MM.1S (cell line): ENCODE measurements around the gene MAGI3.
"Not testable (repeated sequence)": the region's sequence is repeated elsewhere in the genome, so short reads cannot be mapped to it uniquely, and the experiment has no call there.

Experiments used
- DNase-seq: peaks from one replicate; pipeline ENCODE4 v3.0.0-alpha.2; 2015
- H2AFZ ChIP-seq: fragments of 300-600 bp; sonication (generic); 2 replicates; pipeline ENCODE4 v1.6.0; 2016; ENCODE audit warnings: antibody characterized with exemption, low read length
- H3F3A ChIP-seq: fragments of 300-600 bp; sonication (generic); 2 replicates; pipeline ENCODE4 v1.6.1; 2016; ENCODE audit warnings: mild to moderate bottlenecking, antibody characterized with exemption, low read length, moderate library complexity, mixed read lengths; ENCODE audit not compliant: insufficient read depth
- H3K27ac ChIP-seq: fragments of 300-600 bp; sonication (generic); 2 replicates; pipeline ENCODE4 v1.5.1; 2016; ENCODE audit warnings: mild to moderate bottlenecking, low read length
- H3K27me3 ChIP-seq: fragments of 300-600 bp; sonication (generic); replicated peaks from 2 replicates; pipeline ENCODE4 v1.6.0; 2016; ENCODE audit warnings: low read length; ENCODE audit not compliant: insufficient read depth
- H3K36me3 ChIP-seq: fragments of 300-600 bp; sonication (generic); replicated peaks from 2 replicates; pipeline ENCODE4 v1.6.1; 2016; ENCODE audit warnings: mild to moderate bottlenecking, low read length, mixed read lengths; ENCODE audit not compliant: insufficient read depth
- H3K4me1 ChIP-seq: fragments of 300-600 bp; sonication (generic); 2 replicates; pipeline ENCODE4 v1.6.1; 2016; ENCODE audit warnings: low read length, mixed read lengths
- H3K4me2 ChIP-seq: fragments of 300-600 bp; sonication (generic); 2 replicates; pipeline ENCODE4 v1.6.0; 2016; ENCODE audit warnings: low read depth, low read length
- H3K4me3 ChIP-seq: fragments of 300-600 bp; sonication (generic); 2 replicates; pipeline ENCODE4 v1.5.1; 2016; ENCODE audit warnings: low read length, mixed read lengths
- H3K79me2 ChIP-seq: fragments of 300-600 bp; sonication (generic); 2 replicates; pipeline ENCODE4 v1.6.1; 2016; ENCODE audit warnings: mixed run types, low read length, mixed read lengths
- H3K9ac ChIP-seq: fragments of 300-600 bp; sonication (generic); 2 replicates; pipeline ENCODE4 v1.6.1; 2016; ENCODE audit warnings: low read length, mixed read lengths
- H3K9me2 ChIP-seq: fragments of 300-600 bp; sonication (generic); replicated peaks from 2 replicates; pipeline ENCODE4 v1.6.1; 2016; ENCODE audit warnings: mild to moderate bottlenecking, low read length, mixed read lengths; ENCODE audit not compliant: insufficient read depth
- H3K9me3 ChIP-seq: fragments of 300-600 bp; sonication (generic); replicated peaks from 2 replicates; pipeline ENCODE4 v1.6.1; 2016; ENCODE audit warnings: mild to moderate bottlenecking, low read length, mixed read lengths; ENCODE audit not compliant: insufficient read depth
- H4K20me1 ChIP-seq: fragments of 300-600 bp; sonication (generic); 2 replicates; pipeline ENCODE4 v1.6.1; 2016; ENCODE audit warnings: mild to moderate bottlenecking, low read length, moderate library complexity, mixed read lengths; ENCODE audit not compliant: insufficient read depth
- CTCF ChIP-seq: fragments of 300-600 bp; sonication (generic); IDR thresholded peaks from 2 replicates; pipeline ENCODE4 v1.5.1; 2016; ENCODE audit warnings: antibody characterized with exemption, low read length, mixed read lengths
- EZH2 ChIP-seq: fragments of 300-600 bp; sonication (generic); optimal IDR thresholded peaks from 2 replicates; pipeline ENCODE3; 2017; ENCODE audit warnings: low read depth, mild to moderate bottlenecking, antibody characterized with exemption, low read length, mixed read lengths
- EZH2phosphoT487 ChIP-seq: fragments of 300-600 bp; sonication (generic); IDR thresholded peaks from 2 replicates; pipeline ENCODE4 v1.6.1; 2018; ENCODE audit warnings: antibody characterized with exemption, low read length

MAGI3 gene

DNA sequence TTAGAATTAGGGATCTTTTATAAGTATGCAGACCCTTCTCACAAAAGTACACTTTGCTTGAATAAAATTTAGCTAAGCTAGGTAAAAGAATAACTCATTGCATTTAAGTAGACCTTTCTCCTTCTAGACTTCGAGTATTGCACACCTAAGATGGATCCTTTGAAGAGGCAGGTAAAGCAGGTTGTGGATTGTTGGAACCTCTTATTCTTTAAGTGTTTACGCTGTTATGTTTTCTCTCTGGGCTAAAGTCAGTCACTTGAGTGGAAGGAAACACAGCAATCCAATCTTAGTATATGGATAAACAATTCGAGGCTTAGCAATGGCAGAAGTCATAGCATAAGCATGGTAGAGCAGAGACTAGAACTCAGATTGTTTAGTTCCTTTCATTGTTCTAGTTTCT is 11.4 kb downstream of the MAGI3 start:
- no peak overlapping the region for H3K9ac ChIP-seq
- H3K27me3 ChIP-seq, result no peaks in the 10 kb centered on the region
- TF ChIP-seq CTCF (no peak), EZH2 (no peak)
- H3K9me3 ChIP-seq, result no peaks in the 10 kb centered on the region
- no peak overlapping the region for H2AFZ ChIP-seq
- no peaks in the 10 kb centered on the region for H3K9me2 ChIP-seq
- H3K36me3 ChIP-seq, result no peaks in the 10 kb centered on the region
- no peaks in the 10 kb centered on the region for H4K20me1 ChIP-seq
- no peaks in the 10 kb centered on the region for H3F3A ChIP-seq
- H3K4me2 ChIP-seq, result no peak overlapping the region
- no peak overlapping the region for H3K27ac ChIP-seq
- H3K4me1 ChIP-seq, result no peaks in the 10 kb centered on the region
- DNase-seq, result no peak
- no peak overlapping the region for H3K4me3 ChIP-seq
- peaks cover 11% of the 10 kb centered on the region for H3K79me2 ChIP-seq

GRCh38 chr1:113403065-113403464 is 12.8 kb downstream of the MAGI3 start:
- no peaks in the 10 kb centered on the region for H3K36me3 ChIP-seq
- H4K20me1 ChIP-seq, result no peaks in the 10 kb centered on the region
- no peak overlapping the region for H3K4me3 ChIP-seq
- H3K27ac ChIP-seq, result no peak overlapping the region
- H3K9ac ChIP-seq, result no peak overlapping the region
- no peaks in the 10 kb centered on the region for H3K4me1 ChIP-seq
- no peak overlapping the region for H3K4me2 ChIP-seq
- DNase-seq, result no peak
- H3K27me3 ChIP-seq, result no peaks in the 10 kb centered on the region
- no peak for TF ChIP-seq EZH2phosphoT487
- TF ChIP-seq CTCF, result no peak
- TF ChIP-seq EZH2, result no peak
- no peak overlapping the region for H2AFZ ChIP-seq
- H3K79me2 ChIP-seq, result peaks cover 7% of the 10 kb centered on the region
- H3K9me2 ChIP-seq, result no peaks in the 10 kb centered on the region
- no peaks in the 10 kb centered on the region for H3K9me3 ChIP-seq
- no peaks in the 10 kb centered on the region for H3F3A ChIP-seq

DNA sequence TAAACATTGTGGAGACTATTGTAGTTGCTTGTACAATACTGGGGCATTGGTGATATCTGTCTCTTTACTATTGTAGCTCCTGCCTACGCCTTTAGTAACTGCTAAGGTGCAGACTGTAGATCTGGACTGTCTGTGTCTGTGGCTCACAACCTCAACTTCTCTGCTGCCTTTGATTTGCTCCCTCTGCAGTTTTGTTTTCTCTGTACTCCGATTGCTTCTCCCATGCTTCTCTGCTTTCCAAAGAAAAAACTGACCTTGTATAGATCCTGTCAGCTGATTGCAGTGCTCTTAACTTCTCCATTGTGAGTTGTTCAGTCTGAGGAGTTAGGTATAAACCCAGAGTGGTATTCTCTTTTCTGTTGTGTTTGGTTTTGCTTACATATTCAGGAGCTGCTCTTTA is 15.3 kb downstream of the MAGI3 start:
- Histone ChIP-seq H3K4me3 (no peak overlapping the region), H3K9me3 (no peaks in the 10 kb centered on the region), H3K79me2 (no peaks in the 10 kb centered on the region), H3K4me2 (no peak overlapping the region), H3K36me3 (no peaks in the 10 kb centered on the region), H3K9ac (no peak overlapping the region), H3K9me2 (no peaks in the 10 kb centered on the region), H4K20me1 (no peaks in the 10 kb centered on the region), H3F3A (no peaks in the 10 kb centered on the region), H3K4me1 (no peaks in the 10 kb centered on the region), H2AFZ (no peak overlapping the region), H3K27me3 (no peaks in the 10 kb centered on the region), H3K27ac (no peak overlapping the region)
- no peak for TF ChIP-seq EZH2
- no peak for TF ChIP-seq CTCF
- no peak for TF ChIP-seq EZH2phosphoT487
- no peak for DNase-seq

- H4K20me1 ChIP-seq, H3K9ac ChIP-seq, H3K79me2 ChIP-seq, H2AFZ ChIP-seq, H3K4me3 ChIP-seq, H3K4me2 ChIP-seq, H3K9me2 ChIP-seq, H3K27ac ChIP-seq, H3K4me1 ChIP-seq, DNase-seq, H3K36me3 ChIP-seq, H3F3A ChIP-seq, H3K9me3 ChIP-seq, H3K27me3 ChIP-seq: not testable (repeated sequence)
These were observed 15.8 kb downstream of the MAGI3 start for GRCh38 chr1:113406149-113406548.
